ENCODE data around the gene ANAPC2.

Gene ANAPC2

GRCh38 chr9:137188490-137189296 lies at the start of gene ANAPC2, which contains the start of gene SSNA1:
Gene ANAPC2 (minus strand): TSS chr9:137188560. CDS start chr9:137188532, 28 bp downstream.
Gene SSNA1 (plus strand): TSS chr9:137188676. CDS start chr9:137188727, 51 bp downstream.
- TF ChIP-seq GATA3 (IDR thresholded peaks at IDR 0.05; ENCODE audit: low read depth, low read length) (no peak), GATA2 (IDR thresholded peaks at IDR 0.05; ENCODE audit: low read depth, low read length) (no peak)

GRCh38 chr9:137236936-137237421 lies 48.6 kb upstream of the ANAPC2 start:
- TF ChIP-seq GATA3 (IDR thresholded peaks at IDR 0.05; ENCODE audit: low read depth, low read length) (no peak), GATA2 (IDR thresholded peaks at IDR 0.05; ENCODE audit: low read depth, low read length) (no peak)

- TF ChIP-seq GATA2 (IDR thresholded peaks at IDR 0.05; ENCODE audit: low read depth, low read length): no peak
- no peak for TF ChIP-seq GATA3 (IDR thresholded peaks at IDR 0.05; ENCODE audit: low read depth, low read length)
Observed at GRCh38 chr9:137236238-137236935, 48.0 kb upstream of the ANAPC2 start.

- TF ChIP-seq GATA3 (IDR thresholded peaks at IDR 0.05; ENCODE audit: low read depth, low read length) (no peak), GATA2 (IDR thresholded peaks at IDR 0.05; ENCODE audit: low read depth, low read length) (no peak)
Observed at GRCh38 chr9:137235424-137236237, 47.3 kb upstream of the ANAPC2 start.

- TF ChIP-seq GATA3 (IDR thresholded peaks at IDR 0.05; ENCODE audit: low read depth, low read length) (no peak), GATA2 (IDR thresholded peaks at IDR 0.05; ENCODE audit: low read depth, low read length) (no peak)
Observed at GRCh38 chr9:137234758-137235423, 46.5 kb upstream of the ANAPC2 start.

GRCh38 chr9:137234055-137234697 lies 45.8 kb upstream of the ANAPC2 start:
- TF ChIP-seq GATA2 (IDR thresholded peaks at IDR 0.05; ENCODE audit: low read depth, low read length) (no peak), GATA3 (IDR thresholded peaks at IDR 0.05; ENCODE audit: low read depth, low read length) (no peak)

GRCh38 chr9:137233143-137233980 lies 45.0 kb upstream of the ANAPC2 start:
- TF ChIP-seq GATA2 (IDR thresholded peaks at IDR 0.05; ENCODE audit: low read depth, low read length): no peak
- TF ChIP-seq GATA3 (IDR thresholded peaks at IDR 0.05; ENCODE audit: low read depth, low read length): no peak

GRCh38 chr9:137232510-137232909 lies 44.1 kb upstream of the ANAPC2 start:
- TF ChIP-seq GATA2 (IDR thresholded peaks at IDR 0.05; ENCODE audit: low read depth, low read length) (no peak), GATA3 (IDR thresholded peaks at IDR 0.05; ENCODE audit: low read depth, low read length) (no peak)

- no peak for TF ChIP-seq GATA2 (IDR thresholded peaks at IDR 0.05; ENCODE audit: low read depth, low read length)
- no peak for TF ChIP-seq GATA3 (IDR thresholded peaks at IDR 0.05; ENCODE audit: low read depth, low read length)
Observed at GRCh38 chr9:137232101-137232500, 43.7 kb upstream of the ANAPC2 start.

- TF ChIP-seq GATA3 (IDR thresholded peaks at IDR 0.05; ENCODE audit: low read depth, low read length) (no peak), GATA2 (IDR thresholded peaks at IDR 0.05; ENCODE audit: low read depth, low read length) (no peak)
Observed at GRCh38 chr9:137231372-137232039, 43.1 kb upstream of the ANAPC2 start.

GRCh38 chr9:137230705-137231371 lies 42.5 kb upstream of the ANAPC2 start, which contains the start of gene SLC34A3:
Gene SLC34A3 (plus strand): TSS chr9:137230901. CDS start chr9:137231703, 802 bp downstream.
- TF ChIP-seq GATA2 (IDR thresholded peaks at IDR 0.05; ENCODE audit: low read depth, low read length) (no peak), GATA3 (IDR thresholded peaks at IDR 0.05; ENCODE audit: low read depth, low read length) (no peak)
